GM18907 (cell line): ENCODE results near the gene WRAP73.

Experiments used
- ATAC-seq: cut with Tn5 transposase; IDR thresholded peaks from one replicate; pipeline ENCODE4 v1.9.1; 2021; ENCODE audit warnings: mild to moderate bottlenecking, moderate library complexity; ENCODE audit not compliant: unreplicated experiment

Gene WRAP73

GRCh38 chr1:3669971-3670431 lies 20.1 kb upstream of the WRAP73 start:
- no peak for ATAC-seq

DNA sequence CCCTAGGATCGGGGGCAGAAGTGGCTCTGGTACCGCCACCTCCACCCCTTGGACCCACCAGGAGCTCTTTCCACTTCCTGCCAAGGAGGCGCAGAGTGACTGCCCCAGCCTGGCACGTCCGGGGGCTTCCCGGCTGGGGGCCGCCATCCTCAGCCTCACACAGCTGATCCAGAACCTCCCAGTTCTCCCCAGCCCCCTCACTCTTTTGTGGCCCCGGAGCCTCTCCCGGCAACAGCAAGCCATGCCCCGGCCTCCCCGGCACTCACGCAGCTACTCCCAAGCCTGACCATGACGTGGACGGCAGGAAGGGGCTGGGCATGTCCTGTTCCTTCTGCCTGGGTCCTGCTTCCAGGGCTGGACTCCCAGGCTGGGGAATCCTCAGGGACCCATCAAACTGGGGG lies 19.5 kb upstream of the WRAP73 start:
- ATAC-seq: no peak

DNA sequence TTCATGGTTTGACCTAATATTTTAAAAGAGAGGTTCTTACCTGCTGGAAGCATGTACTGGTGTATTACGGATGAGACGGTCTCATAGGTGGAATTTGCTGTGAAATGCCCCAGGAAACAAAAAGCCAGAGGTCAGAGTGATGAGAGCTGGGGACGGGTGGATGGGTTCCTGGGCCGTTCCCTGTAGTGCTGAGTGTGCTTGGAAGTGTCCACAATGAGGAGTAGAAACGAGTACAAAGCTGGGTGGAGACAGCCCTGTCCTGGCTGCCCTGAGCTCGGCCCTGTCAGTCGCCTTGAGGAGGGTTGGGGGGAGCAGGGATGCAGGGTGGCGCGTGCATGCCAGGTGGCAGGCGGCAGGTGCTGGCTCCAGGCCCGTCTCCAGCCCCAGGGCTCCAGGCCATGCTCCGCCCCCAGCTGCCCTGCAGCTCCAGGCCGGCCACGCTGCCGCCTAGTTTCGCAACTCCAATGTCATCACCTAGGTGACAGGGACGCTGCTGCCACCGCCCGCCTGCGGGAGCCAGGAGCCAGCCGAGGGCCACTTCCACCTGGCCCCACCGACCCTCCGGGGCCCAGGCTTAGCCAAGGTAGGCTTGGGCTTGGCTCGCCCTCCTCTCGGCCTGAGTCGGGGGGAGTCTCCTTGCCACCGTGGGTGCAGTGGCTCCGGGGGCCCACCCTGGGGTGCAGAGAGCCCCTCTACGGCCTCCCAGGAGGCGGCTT lies 18.8 kb upstream of the WRAP73 start:
- ATAC-seq: no peak

- ATAC-seq: no peak
Measured at GRCh38 chr1:3668148-3668547, 18.2 kb upstream of the WRAP73 start.

DNA sequence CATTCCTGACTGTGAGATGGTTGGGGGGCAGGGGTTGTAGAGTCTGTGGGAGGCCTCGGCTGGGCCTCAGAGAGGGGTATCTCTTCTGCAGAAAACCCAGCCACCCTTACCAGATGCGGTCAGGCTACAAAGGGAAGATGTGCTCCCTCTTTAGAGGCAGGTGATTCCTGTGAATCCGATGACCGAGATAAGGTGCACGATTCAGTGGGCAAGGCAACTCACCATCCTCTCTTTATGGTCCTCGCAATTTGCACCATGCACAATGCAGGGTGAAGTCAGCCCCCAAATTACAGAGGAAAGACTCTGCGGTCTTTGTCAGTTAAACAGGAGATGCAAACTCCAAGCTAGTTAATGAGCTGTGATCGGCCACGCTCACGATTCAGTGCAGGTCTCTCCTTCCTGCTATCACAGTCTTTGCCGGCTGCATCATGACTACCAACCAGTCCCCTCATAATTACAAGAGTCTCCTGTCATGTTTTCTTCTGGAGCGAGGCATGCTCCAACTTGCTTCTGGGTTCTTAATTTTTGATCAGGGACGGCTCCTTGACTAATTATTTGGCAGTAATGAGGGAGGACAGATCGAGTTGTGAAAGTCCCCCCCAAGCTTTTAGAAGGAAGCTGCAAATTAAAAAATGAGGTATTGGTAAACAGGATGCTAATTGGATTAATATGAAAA lies 14.9 kb upstream of the WRAP73 start:
- no peak for ATAC-seq

DNA sequence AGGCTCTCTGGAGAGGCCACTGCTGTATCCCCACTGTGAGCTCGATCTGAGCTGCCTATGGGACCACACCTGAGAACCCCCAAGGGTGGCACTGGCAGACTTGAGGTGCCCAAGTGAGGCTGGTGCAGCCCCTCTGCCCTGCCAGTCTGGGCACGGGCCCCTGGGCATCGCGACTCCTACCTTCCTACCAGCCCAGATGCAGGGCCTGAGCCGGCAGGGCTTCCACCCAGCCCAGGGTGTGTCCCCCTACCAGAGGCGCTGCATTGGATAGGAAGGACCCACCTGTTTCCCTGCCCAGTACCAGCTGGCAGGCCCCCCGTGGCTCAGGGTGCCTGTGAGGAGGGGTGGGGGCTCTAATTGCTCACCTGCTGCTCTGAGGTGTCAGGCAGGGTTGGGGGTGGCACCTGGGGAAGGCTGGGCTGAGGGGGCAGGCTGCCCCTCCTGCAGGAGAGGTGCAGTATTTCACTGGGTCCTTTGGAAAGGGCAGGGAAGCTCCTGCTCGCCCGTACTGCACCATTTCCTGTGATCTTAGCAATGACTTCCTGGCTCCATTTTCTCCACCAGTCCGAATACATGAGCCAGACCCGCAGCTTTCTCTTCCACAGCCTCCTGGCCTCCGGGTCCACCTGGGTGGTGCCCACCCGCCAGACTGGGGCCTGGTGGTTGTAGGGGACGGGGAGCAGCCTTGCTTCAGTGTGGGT lies 14.2 kb upstream of the WRAP73 start:
- ATAC-seq: no peak

DNA sequence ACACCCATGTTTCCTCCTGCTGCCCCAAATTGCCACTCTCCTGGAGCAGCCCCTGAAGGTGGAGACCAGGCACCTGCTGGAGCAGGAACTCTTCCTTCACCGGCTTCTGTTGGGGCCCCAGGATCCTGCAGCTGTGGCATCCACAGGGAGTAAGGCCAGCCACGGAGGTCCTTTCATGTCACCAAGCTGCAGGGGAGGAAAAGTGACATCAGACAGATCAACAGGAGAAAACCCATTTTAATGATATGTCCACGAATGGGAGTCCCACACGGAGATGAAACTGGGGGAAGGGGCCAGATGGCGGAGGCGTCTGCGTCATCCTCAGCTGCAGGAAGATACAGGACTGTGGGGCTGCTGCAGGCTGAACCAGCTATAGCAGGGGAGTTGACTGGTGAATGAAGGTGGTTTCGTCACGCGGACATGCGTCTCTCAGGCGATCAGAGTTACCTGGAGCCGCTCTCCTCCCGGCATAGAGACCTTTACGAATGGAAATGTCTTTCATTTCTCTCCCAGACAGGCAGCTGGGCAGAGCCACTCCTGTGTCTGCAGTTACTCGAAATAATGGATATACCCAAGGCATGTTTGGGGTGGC lies 12.3 kb upstream of the WRAP73 start:
- no peak for ATAC-seq

GRCh38 chr1:3661631-3662030 lies 11.7 kb upstream of the WRAP73 start:
- ATAC-seq: no peak

- ATAC-seq: no peak
Measured at GRCh38 chr1:3660704-3661103, 10.8 kb upstream of the WRAP73 start.

- no peak for ATAC-seq
Measured at GRCh38 chr1:3659093-3659492, 9.2 kb upstream of the WRAP73 start.

- ATAC-seq: no peak
Measured at GRCh38 chr1:3658231-3658615, 8.3 kb upstream of the WRAP73 start.

DNA sequence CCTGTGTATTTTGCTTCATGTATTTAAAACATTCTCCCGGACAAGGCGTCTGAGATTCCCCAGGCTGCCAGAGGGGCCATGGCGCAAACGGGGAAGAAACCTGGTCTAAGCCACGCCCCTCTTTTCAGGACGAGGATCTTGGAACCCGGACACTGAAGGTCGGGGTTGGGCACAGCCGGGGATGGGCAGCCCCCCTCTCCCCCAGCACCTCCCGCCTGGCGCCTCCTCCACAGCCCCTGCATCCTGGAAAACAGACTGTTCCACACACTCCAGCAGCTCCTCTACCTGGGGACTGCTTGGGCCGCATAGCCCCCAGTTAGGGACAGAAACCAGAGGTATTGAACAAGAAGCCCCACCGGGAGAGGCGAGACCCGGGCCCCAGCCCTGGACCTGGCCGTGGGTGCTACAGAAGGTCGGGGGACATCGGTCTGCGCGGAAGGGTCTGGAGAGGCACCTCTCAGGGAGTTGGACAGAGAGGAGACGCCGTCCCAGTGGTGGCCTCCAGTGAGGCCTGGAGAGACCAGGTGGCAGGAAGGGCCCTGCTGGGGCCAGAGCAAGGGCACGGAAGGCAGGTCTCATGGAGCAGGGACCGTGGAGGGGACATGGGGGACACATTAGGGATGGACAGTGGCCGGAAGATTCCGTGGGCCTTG lies 7.8 kb upstream of the WRAP73 start:
- no peak for ATAC-seq

GRCh38 chr1:3657096-3657475 lies 7.2 kb upstream of the WRAP73 start:
- peak; percentile 14 for ATAC-seq

- peak; percentile 64 for ATAC-seq
Measured at GRCh38 chr1:3656450-3657095, 6.7 kb upstream of the WRAP73 start.

- ATAC-seq: no peak
Measured at GRCh38 chr1:3654549-3655281, 4.8 kb upstream of the WRAP73 start.

DNA sequence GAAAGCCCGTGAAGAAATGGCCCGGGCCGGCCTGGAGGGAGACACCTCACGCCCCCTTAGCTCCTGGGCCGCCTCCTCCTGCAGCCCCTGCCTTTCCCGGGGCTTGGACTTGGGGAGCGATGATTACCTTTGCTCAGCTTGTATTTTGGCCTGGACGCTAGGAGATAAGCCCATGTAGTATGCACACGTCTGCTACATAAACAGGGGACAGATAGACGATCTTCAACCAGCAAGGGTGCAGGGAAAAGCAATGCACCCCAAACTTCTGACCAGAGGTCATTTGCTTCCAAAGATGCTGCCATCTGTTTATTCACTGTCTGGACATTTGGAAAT lies 3.3 kb upstream of the WRAP73 start:
- no peak for ATAC-seq

- ATAC-seq: no peak
Measured at GRCh38 chr1:3652548-3653285, 2.8 kb upstream of the WRAP73 start.

DNA sequence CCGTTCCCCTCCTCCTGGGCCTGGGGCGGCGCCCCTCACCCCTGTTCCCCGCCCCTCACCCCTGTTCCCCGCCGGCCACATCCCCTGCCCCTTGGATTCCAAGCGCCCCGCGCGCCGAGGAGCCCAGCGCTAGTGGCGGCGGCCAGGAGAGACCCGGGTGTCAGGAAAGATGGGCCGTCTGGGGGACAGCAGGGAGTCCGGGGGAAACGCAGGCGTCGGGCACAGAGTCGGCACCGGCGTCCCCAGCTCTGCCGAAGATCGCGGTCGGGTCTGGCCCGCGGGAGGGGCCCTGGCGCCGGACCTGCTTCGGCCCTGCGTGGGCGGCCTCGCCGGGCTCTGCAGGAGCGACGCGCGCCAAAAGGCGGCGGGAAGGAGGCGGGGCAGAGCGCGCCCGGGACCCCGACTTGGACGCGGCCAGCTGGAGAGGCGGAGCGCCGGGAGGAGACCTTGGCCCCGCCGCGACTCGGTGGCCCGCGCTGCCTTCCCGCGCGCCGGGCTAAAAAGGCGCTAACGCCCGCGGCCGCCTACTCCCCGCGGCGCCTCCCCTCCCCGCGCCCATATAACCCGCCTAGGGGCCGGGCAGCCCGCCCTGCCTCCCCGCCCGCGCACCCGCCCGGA lies 2.1 kb upstream of the WRAP73 start, which contains the start of gene TP73:
Gene TP73 (plus strand): TSS at position 587 of the 618 bp plus-strand sequence. CDS start 29,850 bp downstream, outside the sequence.
- no peak for ATAC-seq
